GM18870 (cell line): Measurements from ENCODE around the gene SLC40A1.
A peak's percentile ranks its signal among the peaks of the same experiment; 100 is the strongest.

Experiments
- ATAC-seq: cut with Tn5 transposase; IDR thresholded peaks from one replicate; pipeline ENCODE4 v1.9.1; 2021; ENCODE audit warnings: moderate library complexity; ENCODE audit not compliant: unreplicated experiment

SLC40A1 gene

DNA sequence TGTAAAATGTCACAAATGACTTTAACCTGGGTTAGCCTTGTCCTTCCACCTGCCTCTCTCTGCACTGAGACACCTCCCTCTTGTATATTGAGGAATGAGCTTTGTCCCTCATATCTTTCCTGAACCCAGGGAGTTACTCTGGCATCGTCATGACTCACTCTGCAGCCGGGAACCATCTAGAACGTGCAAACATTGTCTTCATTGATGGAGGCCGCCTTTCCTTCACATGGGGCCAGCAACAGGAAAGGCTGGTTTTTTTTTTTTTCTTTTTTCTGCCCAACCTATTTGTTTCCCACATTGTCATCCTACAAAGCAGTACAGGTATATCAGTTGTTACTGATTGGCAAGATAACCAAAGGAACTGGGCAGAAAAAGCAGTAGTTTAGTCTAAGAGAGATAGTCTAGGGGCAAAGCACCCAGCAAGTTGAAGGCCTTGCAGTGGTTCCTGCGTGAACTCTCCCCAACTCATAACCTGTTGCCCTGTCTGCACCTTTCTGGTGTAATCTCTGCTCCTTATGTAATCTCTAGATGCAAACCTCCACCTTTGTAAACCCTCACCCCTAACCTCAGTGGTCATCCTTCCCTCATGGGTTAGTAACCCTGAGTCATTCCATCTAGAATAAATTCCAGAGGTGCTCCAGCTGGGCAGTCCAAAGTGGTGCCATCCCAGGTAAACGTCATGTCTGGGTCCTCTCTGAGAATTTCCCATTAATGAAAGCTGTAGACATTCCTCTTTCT is 38.3 kb downstream of the SLC40A1 start:
- ATAC-seq, result no peak

- ATAC-seq, result no peak
Observed at GRCh38 chr2:189541591-189541990, 39.0 kb downstream of the SLC40A1 start.

- ATAC-seq, result no peak
Observed at GRCh38 chr2:189540551-189540950, 40.0 kb downstream of the SLC40A1 start.

DNA sequence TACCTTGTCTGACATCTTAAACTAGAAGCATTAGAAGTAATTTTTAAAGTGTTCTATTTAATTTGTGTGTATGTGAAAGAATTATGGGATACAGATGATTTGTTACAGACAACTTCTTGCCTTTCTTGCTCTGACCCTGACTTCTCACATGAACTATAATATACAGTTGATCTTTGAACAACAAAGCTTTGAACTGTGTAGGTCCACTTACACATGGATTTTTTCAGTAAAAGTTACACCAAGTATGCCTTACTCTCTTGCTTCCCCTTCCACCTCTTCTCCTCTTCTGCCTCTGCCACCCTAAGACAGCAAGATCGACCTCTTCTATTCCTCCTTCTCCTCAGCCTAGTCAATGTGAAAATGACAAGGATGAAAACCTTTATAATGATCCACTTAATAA is 42.2 kb downstream of the SLC40A1 start:
- ATAC-seq, result no peak

GRCh38 chr2:189536830-189537229 is 43.8 kb downstream of the SLC40A1 start:
- no peak for ATAC-seq

- no peak for ATAC-seq
Observed at GRCh38 chr2:189534854-189535832, 45.4 kb downstream of the SLC40A1 start.

GRCh38 chr2:189533288-189534035 is 47.1 kb downstream of the SLC40A1 start:
- no peak for ATAC-seq

DNA sequence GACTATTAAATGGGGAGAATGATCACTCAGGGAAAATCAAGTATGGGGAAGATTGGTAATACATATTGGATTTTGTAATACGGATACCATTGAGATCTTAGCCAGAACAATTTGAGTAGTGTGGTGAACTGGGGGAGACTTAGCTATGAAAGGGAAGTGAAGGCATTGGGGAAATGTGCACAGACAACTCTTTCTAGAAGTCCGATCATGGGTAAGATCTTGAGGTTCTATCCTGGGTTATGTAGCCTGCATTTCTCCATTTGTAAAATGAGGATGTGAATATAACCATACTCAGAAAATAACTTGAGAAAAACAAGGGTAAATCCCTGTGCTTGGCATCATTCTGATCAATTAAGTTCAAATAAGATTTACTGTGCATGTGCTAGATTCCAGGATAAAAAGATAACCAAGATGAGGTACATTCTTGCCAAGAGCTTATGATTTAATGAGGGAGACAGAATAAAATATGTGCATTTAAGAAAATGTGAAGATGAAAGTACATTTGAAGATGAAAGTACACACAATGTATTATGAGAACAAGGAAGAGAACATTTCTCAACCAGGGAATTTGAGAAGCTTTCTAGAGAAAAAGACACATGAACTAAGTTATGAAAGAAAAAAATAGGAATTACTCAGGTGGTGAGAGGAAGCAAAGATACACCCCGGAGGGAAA is 49.5 kb downstream of the SLC40A1 start:
- ATAC-seq, result no peak

- ATAC-seq, result no peak
Observed at GRCh38 chr2:189528617-189529016, 52.0 kb downstream of the SLC40A1 start.

GRCh38 chr2:189527812-189528592 is 52.6 kb downstream of the SLC40A1 start:
- no peak for ATAC-seq

DNA sequence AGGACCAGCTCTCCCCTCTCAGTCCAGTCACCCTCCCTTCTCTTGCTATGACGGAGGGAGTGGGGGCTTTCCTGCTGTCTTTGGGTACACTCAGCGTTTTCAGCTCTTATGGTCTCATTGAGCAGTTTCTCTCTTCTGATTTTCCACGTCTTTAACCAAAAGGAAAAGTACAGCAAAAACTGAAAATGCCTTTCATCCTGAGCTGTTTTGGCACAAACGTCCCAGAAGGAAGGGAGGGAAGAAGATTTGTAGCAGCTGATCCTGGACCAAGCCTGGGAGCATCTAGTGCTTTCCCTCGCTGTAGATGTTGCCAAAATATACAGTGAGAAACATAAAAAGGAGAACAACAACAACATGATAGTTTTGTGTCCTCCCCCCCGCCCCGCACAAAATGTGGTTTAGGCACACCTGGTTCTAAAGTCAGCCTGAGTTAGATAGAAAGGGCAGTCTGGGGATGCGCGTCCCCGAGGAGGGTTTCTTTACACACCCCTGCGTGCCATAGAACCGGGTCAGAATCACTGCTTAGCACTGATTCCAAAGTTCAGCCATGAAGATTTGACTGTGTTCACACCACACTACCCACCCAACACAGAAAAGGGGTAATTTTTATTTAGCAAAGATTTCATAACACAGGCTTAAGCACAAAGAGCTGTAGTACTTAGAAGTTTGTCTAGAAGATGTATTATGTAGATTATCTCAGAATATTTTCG is 53.4 kb downstream of the SLC40A1 start:
- ATAC-seq, result no peak

DNA sequence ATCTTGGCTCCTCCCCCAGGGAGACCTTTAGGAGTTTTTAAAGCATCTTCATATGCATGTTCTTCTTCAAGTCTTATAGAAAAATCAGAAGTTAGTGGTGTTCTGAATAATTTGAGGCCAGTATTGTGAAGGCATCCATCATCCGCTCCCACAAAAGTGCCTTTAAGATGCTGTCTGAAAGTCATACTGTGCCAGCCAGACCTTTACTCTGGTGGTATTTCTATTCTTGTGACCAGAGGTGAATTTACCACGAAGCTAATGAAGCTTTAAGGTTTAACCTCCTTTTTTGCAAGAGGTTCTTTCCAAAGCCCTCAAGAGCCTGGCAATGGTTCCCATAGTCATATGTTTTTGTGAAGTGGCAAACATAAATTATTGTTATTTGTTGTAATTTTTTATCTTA is 54.3 kb downstream of the SLC40A1 start:
- ATAC-seq, result no peak

GRCh38 chr2:189524746-189525145 is 55.8 kb downstream of the SLC40A1 start:
- no peak for ATAC-seq

GRCh38 chr2:189522435-189523151 is 58.0 kb downstream of the SLC40A1 start:
- no peak for ATAC-seq

DNA sequence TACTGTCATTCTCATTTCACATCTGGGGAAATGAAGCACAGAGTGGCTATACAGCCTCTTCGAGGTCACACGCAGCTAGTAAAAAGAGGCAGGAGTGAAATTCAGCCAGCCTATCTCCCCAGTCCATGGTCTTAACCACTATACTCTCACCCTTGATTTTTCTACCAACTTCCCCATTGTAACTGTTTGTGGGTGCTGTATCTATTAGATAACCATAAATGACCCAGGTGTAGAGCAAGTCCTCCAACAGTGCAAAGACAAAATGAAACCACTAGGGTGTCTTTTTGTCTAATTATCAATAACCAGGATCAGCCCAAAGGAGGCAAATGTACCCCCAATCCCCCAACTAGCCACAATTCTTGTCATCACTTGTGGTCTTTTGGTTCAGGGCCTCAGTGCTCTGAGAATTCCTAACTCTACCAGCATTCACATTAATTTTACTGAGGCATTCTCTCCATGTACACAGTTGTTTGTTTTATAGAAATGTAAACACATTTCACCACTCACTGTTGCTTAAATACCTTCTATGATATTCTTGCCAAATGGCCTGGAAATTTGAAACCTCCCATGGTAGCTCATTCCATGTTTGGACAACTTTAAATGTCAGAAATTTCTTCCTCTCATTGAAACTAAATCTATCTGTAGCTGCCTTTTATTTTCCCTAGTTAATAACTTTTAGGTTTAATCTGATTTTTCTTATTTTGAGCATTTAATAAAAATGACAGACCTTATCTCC is 58.7 kb downstream of the SLC40A1 start:
- ATAC-seq, result peak; percentile 53

DNA sequence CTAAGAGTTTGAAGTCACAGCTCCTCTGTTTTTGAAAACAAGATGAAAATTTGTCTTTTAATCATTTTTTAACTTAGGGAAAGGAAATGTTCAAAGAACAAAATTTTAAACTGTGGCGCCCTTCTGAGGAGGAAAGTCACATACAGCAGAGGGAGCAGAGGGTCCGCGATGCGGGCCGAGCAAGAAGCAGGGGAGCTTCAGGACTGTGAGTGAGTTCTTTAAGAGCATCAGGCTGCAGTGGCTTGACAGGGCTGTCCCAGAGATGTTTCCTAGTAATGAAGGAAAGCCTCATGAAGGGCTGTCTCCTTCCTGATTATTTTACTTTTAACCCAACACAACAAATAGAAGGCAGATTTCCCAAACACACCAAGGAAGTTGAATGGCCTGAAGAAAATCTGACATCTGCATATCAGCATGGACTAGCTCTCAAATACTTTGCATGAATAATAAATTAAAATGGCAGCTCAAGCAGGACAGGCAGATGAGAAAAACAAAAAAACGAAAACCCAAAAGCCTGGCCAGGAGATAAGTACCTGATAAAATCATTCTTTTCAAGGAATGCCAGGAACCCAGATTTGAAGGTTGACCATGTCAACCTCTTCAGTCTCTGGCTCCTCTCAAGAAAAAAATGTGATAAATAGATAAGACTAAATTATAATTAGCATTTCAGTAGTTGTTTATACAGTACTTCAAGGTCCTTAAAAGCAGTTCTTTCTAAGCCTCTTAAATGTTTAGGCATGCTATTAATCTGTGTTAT is 60.8 kb downstream of the SLC40A1 start:
- no peak for ATAC-seq

- no peak for ATAC-seq
Observed at GRCh38 chr2:189517847-189518535, 62.6 kb downstream of the SLC40A1 start.
